Measurements from ENCODE around the gene DNAJC4.

Gene DNAJC4

DNA sequence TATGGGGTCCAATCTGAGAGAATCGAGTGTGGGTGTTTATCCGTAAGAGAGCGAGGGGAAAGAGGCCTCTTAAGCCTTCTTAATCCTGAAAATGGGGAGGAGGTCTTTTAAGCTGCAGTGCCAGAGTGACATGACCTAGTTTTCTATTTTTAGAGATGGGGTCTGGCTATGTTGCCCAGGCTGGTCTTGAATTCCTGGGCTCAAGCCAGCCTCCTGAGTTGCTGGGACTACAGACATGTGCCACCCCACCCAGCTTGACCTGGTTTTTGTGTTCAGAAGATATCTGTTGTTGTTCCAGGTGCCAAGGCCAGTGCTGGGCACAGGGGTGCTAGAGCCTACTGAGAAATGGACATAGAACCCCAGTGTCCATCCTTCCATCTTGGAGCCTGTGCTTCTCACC is 52.7 kb downstream of the DNAJC4 start:
- DNase-seq = no peak

All from NCI-H446 treated with DMSO at 0.1 percent for 48 hours (cell line).